Stimulated activated CD8-positive, alpha-beta memory T cell treated with anti-CD3 and anti-CD28 coated beads, Interleukin-12 subunit alpha, Interleukin-12 subunit beta, amount 100 ng/mL, for 24 hours (primary cell): Measurements from ENCODE around the gene LRFN4.
"Not testable (repeated sequence)": the region's sequence is repeated elsewhere in the genome, so short reads cannot be mapped to it uniquely, and the experiment has no call there.

Source experiments
- DNase-seq: peaks from one replicate; pipeline ENCODE4 v3.0.0-alpha.2; 2020; ENCODE audit errors: extremely low read depth

The LRFN4 gene

DNA sequence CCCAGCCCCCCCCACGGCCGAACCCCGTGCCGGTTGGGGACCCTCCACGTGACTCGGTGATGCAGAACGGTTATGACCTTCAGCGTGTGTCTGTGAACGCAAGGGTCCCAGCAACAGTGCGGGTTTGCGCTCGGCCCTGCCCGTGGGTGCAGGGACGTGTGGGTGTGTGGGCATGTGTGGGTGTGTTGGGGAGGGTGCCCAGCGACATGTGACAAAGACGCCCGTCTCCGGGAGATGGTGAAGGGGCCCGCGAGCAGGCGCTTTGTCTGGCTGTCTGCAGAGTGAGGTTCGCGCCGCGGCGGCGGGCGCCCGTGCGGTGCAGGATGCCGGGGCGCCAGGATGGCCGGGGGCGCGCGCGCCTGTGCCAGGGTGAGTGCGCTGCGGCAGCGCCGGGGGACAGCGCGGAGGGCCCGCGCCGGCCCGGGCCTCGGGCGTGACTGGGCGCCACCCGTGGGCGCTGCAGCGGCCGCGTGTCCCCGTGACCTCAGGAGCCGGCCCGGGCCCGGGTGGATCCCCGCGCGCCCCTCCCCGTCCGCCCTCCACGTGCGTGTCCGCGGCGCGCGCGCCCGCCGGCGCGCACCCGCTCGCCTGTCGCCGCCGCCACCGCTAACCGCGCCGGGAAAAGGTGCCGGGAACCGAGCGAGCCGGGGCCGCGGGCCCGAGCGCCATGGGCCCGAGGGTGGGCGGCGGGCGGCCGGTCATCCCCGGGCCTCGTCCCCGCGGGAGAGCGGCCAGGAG lies at the start of gene LRFN4:
Gene LRFN4 (plus strand): TSS at position 569 of the 738 bp plus-strand sequence. CDS start 681 bp downstream, outside the sequence.
- no peak for DNase-seq

DNA sequence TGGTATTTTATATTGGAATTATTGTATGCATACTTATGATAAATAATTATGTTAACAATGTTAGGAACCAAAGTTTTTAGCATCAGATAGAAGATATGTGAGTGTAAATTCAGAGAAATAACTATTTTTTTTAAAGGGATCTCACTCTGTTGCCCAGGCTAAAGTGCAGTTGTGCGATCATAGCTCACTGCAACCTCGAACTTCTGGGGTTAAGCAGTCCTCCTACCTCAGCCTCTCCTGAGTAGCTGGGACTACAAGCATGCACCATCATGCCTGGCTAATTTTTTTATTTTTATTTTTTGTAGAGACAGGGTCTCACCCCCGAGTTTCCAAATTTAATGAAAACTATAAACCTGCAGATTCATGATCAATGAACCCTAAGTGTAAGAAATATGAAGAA lies 47.3 kb upstream of the LRFN4 start:
- no peak for DNase-seq

DNA sequence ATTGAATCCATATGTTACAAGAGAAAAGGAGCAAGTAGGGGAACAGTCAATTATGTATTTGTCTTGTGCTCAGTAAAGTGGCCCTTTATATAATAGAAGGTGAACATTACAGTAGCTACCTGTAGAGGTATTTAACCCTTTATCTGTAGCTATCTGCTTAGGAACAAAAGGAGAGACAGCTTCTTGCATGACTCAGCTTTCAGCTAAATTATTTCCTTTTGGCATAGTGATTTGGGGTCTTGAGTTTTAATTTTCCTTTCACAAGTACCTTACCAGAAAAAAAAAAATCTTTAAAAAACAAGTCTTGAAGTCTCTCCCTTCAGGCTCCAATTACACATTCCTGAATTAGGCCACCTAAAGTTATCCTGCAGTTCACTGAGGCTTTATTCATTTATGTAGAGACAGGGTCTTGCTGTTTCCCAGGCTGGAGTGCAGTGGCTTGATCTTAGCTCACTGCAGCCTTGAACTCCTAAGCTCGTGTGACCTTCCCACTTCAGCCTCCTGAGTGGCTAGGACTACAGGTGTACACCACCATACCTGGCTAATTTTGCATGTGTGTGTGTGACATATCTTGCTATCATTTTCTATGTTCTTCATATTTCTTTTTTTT lies 46.2 kb upstream of the LRFN4 start:
- DNase-seq, result no peak

DNA sequence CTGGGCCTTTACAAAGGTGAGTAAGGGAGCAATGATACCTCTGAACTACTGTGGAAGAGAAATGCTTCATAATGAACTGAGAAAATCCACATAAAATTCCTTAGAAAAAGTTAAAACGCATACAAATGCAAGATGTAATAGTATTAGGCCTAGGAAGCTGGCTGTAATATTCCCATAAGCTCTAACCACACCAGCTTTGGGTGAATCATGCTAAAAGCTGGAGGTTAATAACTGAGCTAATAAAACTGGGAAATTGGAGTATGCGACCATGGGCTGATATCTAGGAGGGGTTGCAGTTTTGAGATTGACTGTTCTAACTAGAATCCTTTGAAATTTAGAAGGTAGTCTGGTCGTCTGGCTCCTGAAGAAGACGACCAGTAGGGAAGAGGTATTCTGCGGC lies 42.2 kb upstream of the LRFN4 start:
- no peak for DNase-seq

DNA sequence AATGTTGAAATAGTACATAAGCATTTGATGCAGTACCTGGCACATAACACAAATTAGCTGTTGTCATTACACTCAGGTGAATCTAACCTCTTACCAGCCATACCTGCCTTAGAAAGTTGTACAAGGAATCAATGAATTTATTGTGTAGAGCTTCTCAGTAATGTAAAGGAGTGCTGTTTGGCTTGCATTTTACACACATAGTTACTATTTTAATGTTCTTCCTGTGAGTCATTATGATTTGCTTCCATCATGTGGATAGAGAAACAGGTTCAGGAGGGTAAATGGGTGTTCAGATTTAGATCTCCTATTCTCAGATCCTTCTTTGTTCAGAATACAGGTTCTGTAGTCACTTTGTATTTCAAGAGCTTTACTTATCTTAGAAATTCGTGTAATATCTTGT lies 41.2 kb upstream of the LRFN4 start:
- DNase-seq, result no peak

DNA sequence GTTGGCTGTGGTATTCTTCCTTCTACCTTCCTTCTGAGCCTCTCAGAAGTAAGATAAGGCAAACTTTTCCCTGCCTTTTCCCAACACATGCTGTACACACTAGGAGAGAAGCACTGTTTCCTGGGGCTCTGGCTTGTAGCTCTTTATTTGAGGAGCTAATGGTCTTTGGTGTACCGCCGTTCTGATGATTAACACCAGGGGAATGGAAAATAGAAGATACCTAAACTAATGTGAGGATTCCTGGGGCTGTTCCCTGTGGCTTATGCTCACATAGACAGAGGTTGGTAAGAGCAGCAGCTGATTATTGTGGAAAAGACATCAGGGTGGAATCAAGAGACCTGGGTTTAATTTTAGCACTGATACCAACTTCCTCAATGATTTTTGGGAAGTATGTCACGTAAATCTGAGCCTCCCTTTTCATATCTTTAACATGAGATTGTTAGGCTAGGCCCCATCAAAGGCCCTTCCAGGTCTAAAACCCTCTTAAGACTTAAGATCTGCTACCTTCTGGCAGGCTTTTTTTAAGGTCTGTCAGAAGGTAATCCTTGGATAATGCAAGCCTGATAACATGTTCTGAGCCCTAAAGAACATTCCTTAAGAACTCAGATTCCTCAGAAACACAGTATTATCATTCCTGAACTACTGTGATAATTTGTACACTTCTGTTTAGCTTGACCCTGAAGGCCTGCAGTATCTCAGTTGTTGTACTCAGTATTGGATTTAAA lies 38.5 kb upstream of the LRFN4 start:
- no peak for DNase-seq

DNA sequence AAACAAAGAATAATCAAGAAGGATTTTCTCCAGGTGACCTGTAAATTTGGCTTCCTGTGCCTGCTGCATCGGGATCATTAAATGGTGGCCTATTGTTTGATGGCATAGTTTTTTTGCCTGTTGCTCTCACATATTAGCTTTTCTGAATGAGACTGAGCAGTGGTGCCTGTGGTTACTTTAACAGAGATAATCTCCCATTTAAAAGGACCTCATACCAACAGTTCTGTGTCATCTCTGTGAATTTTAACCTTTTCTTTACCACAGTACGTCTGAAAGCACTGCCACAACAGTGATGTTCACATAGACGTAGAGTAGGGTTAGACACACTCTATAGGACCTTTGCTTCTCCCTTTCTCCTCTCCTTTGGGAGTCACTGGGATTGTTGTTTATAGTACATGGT lies 36.5 kb upstream of the LRFN4 start:
- no peak for DNase-seq

DNA sequence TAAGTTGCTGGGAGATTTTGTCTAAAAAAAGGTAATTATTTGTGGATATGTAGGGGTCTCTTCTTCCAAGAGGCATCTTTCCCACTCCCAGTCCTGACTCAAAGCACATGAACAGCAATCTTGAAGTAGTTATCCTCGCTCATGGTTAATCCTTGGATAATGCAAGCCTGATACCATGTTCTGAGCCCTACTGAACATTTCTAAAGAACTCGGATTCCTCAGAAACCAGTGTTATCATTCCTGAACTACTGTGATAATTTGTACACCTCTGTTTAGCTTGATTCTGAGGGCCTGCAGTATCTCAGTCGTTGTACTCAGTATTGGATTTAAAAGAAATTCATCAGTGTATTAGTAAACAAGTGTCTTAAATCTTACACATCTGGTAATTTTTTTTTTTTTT lies 36.0 kb upstream of the LRFN4 start:
- no peak for DNase-seq

DNA sequence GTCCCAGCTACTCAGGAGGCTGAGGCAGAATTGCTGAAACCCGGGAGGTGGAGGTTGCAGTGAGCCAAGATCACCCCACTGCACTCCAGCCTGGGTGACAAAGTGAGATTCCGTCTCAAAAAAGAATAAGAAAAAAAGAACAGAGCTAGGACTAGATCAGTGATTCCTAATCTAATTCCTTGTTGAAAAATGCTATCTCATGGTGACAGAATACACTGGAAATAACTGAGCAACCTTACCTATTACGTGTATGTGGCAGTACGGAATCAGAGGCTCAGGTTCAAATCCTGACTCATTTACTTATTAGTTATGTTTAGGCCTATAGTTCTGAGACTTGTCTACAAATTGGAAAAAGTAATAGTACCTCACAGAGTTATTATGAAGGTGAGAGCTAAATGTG lies 33.2 kb upstream of the LRFN4 start:
- DNase-seq, result no peak

DNA sequence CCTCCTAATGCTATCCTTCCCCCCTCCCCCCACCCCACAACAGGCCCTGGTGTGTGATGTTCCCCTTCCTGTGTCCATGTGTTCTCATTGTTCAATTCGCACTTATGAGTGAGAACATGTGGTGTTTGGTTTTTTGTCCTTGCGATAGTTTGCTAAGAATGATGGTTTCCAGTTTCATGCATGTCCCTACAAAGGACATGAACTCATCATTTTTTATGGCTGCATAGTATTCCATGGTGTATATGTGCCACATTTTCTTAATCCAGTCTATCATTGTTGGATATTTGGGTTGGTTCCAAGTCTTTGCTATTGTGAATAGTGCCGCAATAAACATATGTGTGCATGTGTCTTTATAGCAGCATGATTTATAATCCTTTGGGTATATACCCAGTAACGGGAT lies 32.3 kb upstream of the LRFN4 start:
- DNase-seq, result not testable (repeated sequence)

DNA sequence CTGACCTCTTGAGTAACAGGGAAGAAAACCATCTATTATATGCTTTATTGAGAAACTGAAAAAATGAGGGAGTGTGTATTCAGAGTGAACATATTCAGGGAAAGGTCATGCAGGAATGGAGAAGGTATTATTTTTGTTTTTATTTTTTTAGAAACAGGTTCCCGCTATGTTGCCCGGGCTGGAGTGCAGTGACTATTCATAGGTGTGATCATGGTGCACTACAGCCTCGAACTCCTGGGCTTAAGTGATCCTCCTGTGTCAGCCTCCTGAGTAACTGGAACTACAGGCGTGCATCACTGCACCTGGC lies 22.4 kb upstream of the LRFN4 start:
- DNase-seq, result no peak

DNA sequence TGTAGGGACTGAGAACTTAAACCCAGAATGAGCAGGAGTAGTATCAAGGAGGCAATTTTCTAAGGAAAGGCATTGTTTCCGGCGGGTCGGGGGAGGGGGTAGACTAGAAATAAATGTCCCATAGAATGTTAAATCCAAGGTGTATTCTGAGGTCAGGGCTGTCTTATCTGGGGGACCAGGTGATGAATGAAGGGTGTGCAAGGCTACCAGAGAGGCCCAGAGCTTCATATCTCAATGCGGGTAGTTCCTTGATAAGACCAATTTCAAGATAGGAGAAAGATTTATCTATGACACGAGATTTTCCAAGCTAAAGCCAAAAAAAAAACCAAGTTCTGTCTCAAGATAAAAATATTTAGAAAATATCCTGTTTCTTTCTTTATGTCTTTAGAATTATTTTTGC lies 21.9 kb upstream of the LRFN4 start:
- DNase-seq, result no peak

DNA sequence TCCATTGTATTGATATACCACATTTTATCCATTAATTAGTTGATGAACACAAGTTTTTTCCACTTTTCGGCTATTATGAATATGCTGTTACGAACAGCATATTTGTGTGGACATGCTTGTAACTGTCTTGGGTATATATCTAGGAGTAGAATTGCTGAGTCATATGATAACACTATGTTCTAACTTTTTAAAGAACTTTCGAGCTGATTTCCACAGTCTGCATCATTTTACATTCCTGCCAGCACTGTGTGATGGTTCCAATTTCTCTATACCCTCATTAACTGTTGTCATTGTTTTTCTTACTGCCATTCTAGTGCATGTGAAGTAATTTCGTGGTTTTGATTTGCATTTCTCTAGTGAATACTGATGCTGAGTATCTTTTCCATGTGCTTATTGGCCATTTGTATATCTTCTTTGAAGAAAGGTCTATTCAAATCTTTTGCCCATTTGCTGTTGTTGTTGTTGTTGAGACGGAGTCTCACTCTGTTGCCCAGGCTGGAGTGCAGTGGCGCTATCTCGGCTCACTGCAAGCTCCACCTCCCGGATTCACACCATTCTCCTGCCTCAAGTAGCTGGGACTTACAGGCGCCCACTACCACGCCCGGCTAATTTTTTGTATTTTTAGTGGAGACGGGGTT lies 21.0 kb upstream of the LRFN4 start:
- DNase-seq, result no peak

DNA sequence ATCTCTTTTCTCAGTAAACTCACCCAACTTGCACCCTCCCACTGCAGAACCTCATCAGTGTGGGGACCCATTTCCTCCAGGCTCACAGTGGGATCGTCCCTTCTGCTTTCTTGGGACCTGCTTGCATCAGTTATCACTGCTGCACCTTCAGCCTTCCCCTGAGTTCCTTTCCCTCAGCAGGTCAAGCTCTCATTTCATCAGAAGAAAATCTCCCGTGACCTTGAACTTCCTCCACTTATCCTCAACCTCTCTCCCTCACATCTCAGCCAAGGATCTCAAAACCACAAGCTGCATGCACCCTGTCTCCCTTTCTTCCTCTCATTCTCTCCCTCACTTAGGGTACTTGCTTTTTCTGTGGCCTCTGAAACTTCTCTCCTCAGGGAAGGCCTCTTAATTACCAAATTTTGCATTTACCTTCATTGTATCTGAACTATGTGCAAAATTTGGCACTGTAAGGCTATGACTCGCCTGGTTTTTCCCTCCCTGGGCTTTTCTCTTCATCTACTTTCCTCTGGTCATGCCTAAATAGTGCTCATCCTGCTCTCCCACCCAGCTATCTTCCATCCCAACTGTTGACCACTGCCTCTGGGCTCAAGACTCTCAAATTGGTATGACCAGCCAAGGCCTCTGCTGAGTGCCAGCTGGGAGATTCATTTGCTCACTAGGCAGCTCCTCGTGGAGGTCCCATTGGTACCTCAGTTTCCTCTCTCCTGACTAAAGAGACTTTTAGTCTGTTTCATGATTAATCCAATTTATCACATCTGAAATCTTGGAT lies 16.4 kb upstream of the LRFN4 start:
- DNase-seq, result no peak

DNA sequence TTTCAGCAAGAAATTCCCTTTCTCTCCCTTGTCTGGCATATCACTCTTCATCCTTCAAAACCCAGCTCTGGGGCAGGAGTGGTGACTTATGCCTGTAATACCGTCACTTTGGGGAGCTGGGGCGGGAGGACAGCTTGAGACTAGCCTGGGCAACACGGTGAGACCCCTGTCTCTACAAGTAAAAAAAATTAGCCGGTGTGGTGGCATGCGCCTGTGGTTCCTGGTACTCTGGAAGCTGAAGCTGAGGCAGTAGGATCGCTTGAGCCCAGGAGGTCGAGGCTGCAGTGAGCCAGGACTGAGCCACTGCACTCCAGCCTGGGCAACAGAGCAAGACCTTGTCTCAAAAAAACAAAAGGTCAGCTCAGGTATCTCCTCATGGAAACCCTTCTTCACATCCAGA lies 15.0 kb upstream of the LRFN4 start:
- DNase-seq, result no peak

DNA sequence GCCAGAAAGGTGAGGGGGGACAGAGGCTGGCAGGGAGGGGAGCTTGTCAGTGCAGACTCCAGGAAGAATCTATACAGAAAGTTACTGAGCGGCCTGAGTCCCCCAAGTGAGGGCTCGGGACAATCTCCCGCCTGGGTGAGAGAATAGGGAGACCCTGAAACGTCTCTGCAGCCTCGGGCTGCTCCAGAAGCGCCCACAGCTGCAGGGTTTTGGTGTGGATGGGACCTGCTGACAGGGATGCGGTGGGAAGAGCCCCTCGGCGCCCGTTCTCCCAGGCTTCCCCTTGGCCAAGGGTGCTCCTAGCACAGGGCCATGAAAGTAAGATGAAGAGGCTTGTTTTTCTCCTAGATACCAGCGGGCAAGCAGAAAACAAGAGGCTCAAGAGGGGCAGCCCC lies 14.4 kb upstream of the LRFN4 start:
- no peak for DNase-seq

DNA sequence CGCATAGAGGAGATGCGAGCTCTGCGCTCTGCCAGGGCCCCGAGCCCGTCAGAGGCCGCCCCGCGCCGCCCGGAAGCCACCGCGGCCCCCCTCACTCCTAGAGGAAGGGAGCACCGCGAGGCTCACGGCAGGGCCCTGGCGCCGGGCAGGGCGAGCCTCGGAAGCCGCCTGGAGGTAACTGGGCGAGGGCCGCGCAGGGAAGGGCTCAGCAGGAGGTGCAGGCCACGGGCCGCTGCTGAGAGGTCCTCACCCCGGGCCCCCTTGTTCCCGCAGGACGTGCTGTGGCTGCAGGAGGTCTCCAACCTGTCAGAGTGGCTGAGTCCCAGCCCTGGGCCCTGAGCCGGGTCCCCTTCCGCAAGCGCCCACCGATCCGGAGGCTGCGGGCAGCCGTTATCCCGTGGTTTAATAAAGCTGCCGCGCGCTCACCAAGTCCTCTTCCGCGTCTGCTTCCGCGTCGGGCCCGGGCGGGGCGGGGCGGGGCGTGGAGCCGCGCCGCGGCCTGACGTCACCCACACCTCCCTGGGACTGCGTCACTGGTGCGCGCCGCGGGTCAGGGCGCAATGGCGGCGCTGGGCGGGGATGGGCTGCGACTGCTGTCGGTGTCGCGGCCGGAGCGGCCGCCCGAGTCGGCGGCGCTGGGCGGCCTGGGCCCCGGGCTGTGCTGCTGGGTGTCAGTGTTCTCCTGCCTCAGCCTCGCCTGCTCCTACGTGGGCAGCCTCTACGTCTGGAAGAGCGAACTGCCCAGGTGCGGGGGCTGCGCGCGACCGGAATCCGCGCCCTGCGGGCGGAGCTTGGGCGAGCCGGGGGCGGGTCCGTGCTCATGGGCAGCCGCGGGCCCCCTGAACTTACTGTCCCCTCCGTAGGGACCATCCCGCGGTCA lies 13.7 kb upstream of the LRFN4 start, which contains the start of gene RCE1:
Gene RCE1 (plus strand): TSS at position 546 of the 880 bp plus-strand sequence. CDS start 15 bp downstream, at position 561.
- DNase-seq, result peak; percentile 73

DNA sequence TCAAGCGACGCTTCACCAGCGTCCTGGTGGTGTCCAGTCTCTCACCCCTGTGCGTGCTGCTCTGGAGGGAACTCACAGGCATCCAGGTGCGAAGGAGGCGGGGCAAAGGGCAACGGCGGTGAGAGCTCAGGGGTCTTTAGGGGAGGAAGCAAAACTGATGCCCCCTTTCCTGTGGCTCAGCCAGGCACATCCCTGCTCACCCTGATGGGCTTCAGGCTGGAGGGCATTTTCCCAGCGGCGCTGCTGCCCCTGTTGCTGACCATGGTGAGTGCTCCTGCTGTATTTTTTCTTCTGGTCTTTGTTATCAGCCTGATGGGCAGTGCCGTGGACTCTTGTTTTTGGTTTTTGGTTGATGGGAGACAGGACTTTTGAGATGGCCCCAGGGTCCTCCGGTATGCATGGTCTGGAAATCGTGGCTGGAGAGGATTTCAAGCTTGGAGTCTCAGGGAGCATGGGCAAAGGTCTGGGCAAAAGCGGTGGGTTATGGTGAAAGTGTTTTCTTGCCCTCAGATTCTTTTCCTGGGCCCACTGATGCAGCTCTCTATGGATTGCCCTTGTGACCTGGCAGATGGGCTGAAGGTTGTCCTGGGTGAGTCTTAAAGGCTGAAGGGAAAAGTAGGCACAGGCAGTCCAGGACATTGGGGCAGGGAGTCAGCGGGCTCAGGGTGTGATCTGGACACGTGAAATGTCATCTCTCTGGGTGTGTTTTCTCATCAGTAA lies 12.9 kb upstream of the LRFN4 start:
- no peak for DNase-seq

DNA sequence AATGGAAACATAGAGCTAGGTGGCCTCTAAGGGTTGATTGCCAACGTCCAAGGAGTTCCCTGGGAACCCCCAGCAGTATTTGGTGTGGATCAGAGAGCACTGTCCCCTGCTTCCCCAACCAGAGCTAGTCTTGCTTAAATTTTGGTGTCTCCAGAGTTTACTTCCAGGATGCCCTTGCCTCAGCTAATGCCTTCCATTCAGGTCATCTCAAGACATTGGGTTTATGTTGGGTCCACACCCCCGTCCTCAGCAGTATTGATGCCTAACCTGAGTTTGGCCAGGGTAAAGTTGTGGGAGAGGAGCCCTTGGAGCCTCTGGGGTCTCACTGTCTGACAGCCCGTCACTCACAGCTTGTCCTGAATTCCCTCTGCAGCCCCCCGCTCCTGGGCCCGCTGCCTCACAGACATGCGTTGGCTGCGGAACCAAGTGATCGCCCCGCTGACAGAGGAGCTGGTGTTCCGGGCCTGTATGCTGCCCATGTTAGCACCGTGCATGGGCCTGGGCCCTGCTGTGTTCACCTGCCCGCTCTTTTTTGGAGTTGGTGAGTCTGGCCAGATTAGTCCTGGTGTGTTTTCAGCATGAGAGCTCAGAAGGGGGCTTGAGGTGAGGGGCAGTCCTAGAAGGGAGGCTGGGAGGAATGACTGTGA lies 12.2 kb upstream of the LRFN4 start:
- DNase-seq, result no peak
